ENCODE data around the gene MTNR1B.

DNA sequence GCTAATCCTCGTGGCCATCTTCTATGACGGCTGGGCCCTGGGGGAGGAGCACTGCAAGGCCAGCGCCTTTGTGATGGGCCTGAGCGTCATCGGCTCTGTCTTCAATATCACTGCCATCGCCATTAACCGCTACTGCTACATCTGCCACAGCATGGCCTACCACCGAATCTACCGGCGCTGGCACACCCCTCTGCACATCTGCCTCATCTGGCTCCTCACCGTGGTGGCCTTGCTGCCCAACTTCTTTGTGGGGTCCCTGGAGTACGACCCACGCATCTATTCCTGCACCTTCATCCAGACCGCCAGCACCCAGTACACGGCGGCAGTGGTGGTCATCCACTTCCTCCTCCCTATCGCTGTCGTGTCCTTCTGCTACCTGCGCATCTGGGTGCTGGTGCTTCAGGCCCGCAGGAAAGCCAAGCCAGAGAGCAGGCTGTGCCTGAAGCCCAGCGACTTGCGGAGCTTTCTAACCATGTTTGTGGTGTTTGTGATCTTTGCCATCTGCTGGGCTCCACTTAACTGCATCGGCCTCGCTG is 12.1 kb downstream of the MTNR1B start:
- TF ChIP-seq ZNF274 (IDR thresholded peaks at IDR 0.05; ENCODE audit: low read depth, low read length): no peak
- no peak for TF ChIP-seq POLR2A (IDR thresholded peaks at IDR 0.05; ENCODE audit: borderline replicate concordance, extremely low read depth, insufficient read depth, insufficient read length)
- TF ChIP-seq, protein P1, sequence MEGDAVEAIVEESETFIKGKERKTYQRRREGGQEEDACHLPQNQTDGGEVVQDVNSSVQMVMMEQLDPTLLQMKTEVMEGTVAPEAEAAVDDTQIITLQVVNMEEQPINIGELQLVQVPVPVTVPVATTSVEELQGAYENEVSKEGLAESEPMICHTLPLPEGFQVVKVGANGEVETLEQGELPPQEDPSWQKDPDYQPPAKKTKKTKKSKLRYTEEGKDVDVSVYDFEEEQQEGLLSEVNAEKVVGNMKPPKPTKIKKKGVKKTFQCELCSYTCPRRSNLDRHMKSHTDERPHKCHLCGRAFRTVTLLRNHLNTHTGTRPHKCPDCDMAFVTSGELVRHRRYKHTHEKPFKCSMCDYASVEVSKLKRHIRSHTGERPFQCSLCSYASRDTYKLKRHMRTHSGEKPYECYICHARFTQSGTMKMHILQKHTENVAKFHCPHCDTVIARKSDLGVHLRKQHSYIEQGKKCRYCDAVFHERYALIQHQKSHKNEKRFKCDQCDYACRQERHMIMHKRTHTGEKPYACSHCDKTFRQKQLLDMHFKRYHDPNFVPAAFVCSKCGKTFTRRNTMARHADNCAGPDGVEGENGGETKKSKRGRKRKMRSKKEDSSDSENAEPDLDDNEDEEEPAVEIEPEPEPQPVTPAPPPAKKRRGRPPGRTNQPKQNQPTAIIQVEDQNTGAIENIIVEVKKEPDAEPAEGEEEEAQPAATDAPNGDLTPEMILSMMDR (IDR thresholded peaks at IDR 0.05 in 2 of 3, conservative IDR thresholded peaks at IDR 0.05 in 1 of 3; ENCODE audit: borderline replicate concordance in 1 of 3, insufficient read depth in 1 of 3, low read depth in 2 of 3, low read length in 2 of 3): no peak
- TF ChIP-seq EZH2phosphoT487 (IDR thresholded peaks at IDR 0.05; ENCODE audit: borderline replicate concordance): no peak
- TF ChIP-seq, protein P2, sequence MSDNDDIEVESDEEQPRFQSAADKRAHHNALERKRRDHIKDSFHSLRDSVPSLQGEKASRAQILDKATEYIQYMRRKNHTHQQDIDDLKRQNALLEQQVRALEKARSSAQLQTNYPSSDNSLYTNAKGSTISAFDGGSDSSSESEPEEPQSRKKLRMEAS (IDR thresholded peaks at IDR 0.05): no peak

All from HCT116 (cell line).